BJ (cell line): ENCODE data around the gene LIPA. TPM values are rescaled to one million over a fixed set of nuclear protein-coding genes. Genes with fewer than 3 reads are reported as not detected.

Source experiments
- CTCF ChIA-PET: fragments of 350-600 bp; formaldehyde crosslinking; extraction: SDS; loops from one replicate; lab custom pipeline; 2021; ENCODE audit warnings: antibody characterized with exemption, inconsistent platforms; lab: Yijun Ruan, JAX
- POLR2A ChIA-PET: fragments of 300-600 bp; sonication (Branson Sonifier 250); formaldehyde crosslinking; extraction: SDS; loops from one replicate; lab custom pipeline; 2021; ENCODE audit warnings: antibody characterized with exemption; lab: Charles Lee
- DNase-seq: peaks from one replicate; pipeline ENCODE4 v3.0.0-alpha.2; 2011; ENCODE audit warnings: low read depth
- H3K27me3 ChIP-seq: 2 replicates; pipeline ENCODE4 v1.6.0; 2011; ENCODE audit warnings: low read length; ENCODE audit not compliant: control insufficient read depth, insufficient read depth
- H3K36me3 ChIP-seq: 2 replicates; pipeline ENCODE4 v1.5.1; 2011; ENCODE audit warnings: low read length; ENCODE audit not compliant: control insufficient read depth, insufficient read depth
- H3K4me3 ChIP-seq: 2 replicates; pipeline ENCODE4 v1.5.1; 2011; ENCODE audit warnings: low read depth, mild to moderate bottlenecking, control low read depth, low read length
- polyA minus RNA-seq: library from RNA; depleted of rRNA, polyadenylated mRNA; stranded (reverse); fragments of >200 nt; gene quantifications from 2 replicates; pipeline ENCODE4 v1.2.3, GENCODE V29; 2011; rRNA and poly(A)+ RNA removed
- polyA plus RNA-seq: library from polyadenylated mRNA; depleted of rRNA; stranded (reverse); fragments of >200 nt; gene quantifications from 2 replicates; pipeline ENCODE4 v1.2.3, GENCODE V29; 2011; rRNA removed
- TF ChIP-seq, protein P1 (sequence below): IDR thresholded peaks from 2 replicates; pipeline ENCODE4 v1.5.1; 2011; ENCODE audit warnings: low read depth, mild to moderate bottlenecking, control low read depth, inconsistent platforms, low read length, moderate library complexity; ENCODE audit not compliant: insufficient read depth

LIPA gene
- polyA plus RNA-seq, result 80.3 and 145 TPM in 2 replicates
- polyA minus RNA-seq, result 28.7 and 36.3 TPM in 2 replicates

- peak; percentile 90 for DNase-seq
- no peaks in the 10 kb centered on the region for H3K27me3 ChIP-seq
- ChIA-PET POLR2A (interaction anchor here (0.6 kb wide), 1 partner anchor 1501 kb away, joined by 5 read pairs; no protein-coding TSS in a partner anchor), CTCF (interaction anchor here (0.7 to 2.1 kb wide), 9 partner anchors 9 to 313 kb away, joined by 3 to 14 read pairs (median 4); partner anchors contain the start of gene IFIT1)
- H3K4me3 ChIP-seq, result peak within 1 kb of the TSS; percentile 92
- TF ChIP-seq, protein P1, sequence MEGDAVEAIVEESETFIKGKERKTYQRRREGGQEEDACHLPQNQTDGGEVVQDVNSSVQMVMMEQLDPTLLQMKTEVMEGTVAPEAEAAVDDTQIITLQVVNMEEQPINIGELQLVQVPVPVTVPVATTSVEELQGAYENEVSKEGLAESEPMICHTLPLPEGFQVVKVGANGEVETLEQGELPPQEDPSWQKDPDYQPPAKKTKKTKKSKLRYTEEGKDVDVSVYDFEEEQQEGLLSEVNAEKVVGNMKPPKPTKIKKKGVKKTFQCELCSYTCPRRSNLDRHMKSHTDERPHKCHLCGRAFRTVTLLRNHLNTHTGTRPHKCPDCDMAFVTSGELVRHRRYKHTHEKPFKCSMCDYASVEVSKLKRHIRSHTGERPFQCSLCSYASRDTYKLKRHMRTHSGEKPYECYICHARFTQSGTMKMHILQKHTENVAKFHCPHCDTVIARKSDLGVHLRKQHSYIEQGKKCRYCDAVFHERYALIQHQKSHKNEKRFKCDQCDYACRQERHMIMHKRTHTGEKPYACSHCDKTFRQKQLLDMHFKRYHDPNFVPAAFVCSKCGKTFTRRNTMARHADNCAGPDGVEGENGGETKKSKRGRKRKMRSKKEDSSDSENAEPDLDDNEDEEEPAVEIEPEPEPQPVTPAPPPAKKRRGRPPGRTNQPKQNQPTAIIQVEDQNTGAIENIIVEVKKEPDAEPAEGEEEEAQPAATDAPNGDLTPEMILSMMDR, result no peak
- H3K36me3 ChIP-seq, result no peaks in the 10 kb centered on the region
These were observed at the start of gene LIPA for GRCh38 chr10:89251409-89252224. LIPA (minus strand) TSS chr10:89251775; CDS start chr10:89247648, 4,127 bp downstream.

GRCh38 chr10:89301232-89301631 is 49.7 kb upstream of the LIPA start:
- TF ChIP-seq, protein P1, result no peak
- no peak for DNase-seq
- H3K27me3 ChIP-seq, result no peaks in the 10 kb centered on the region
- peak overlapping the region; percentile 26 for H3K4me3 ChIP-seq
- POLR2A ChIA-PET, result interaction anchor here (0.6 to 0.7 kb wide), 2 partner anchors 31 to 70 kb away, joined by 3 read pairs; no protein-coding TSS in a partner anchor
- H3K36me3 ChIP-seq, result 0 out of 2 replicates have a peak, but pooled peaks cover under 1% of the 10 kb centered on the region
- CTCF ChIA-PET, result interaction anchor here (0.5 kb wide), 1 partner anchor 310 kb away, joined by 3 read pairs; the partner anchor contains the start of gene FAS

GRCh38 chr10:89299031-89299430 is 47.5 kb upstream of the LIPA start:
- ChIA-PET POLR2A (no interaction called here), CTCF (no interaction called here)
- TF ChIP-seq, protein P1, result no peak
- no peaks in the 10 kb centered on the region for H3K27me3 ChIP-seq
- H3K4me3 ChIP-seq, result no peak overlapping the region
- H3K36me3 ChIP-seq, result no peaks in the 10 kb centered on the region
- no peak for DNase-seq

- TF ChIP-seq, protein P1, result no peak
- no peak for DNase-seq
- ChIA-PET CTCF (no interaction called here), POLR2A (no interaction called here)
- H3K27me3 ChIP-seq, result no peaks in the 10 kb centered on the region
- H3K4me3 ChIP-seq, result no peak overlapping the region
- H3K36me3 ChIP-seq, result no peaks in the 10 kb centered on the region
These were observed 46.2 kb upstream of the LIPA start for GRCh38 chr10:89297791-89298190.

- Histone ChIP-seq H3K4me3 (no peak overlapping the region), H3K36me3 (no peaks in the 10 kb centered on the region), H3K27me3 (no peaks in the 10 kb centered on the region)
- TF ChIP-seq, protein P1, result no peak
- ChIA-PET POLR2A (no interaction called here), CTCF (interaction anchor here (1.2 kb wide), 1 partner anchor 39 kb away, joined by 4 read pairs; no protein-coding TSS in a partner anchor)
- no peak for DNase-seq
These were observed 45.8 kb upstream of the LIPA start for GRCh38 chr10:89297356-89297755.
